ENCODE results near the gene ZNF724.
A peak's percentile ranks its signal among the peaks of the same experiment; 100 is the strongest.
"Not testable (repeated sequence)": the region's sequence is repeated elsewhere in the genome, so short reads cannot be mapped to it uniquely, and the experiment has no call there.

ZNF724 gene

GRCh38 chr19:23263870-23264590, 13.8 kb upstream of the ZNF724 start:
- Histone ChIP-seq H3K4me1 (ENCODE audit: control insufficient read depth, insufficient read depth, low read length) (no peaks in the 10 kb centered on the region), H3K9ac (ENCODE audit: low read length) (no peak overlapping the region), H3K27ac (ENCODE audit: low read depth, low read length) (no peak overlapping the region), H3K4me3 (ENCODE audit: low read length) (no peak overlapping the region), H3K36me3 (ENCODE audit: control insufficient read depth, insufficient read depth, low read length) (peaks cover 11% of the 10 kb centered on the region), H3K27me3 (ENCODE audit: control insufficient read depth, insufficient read depth, low read length) (no peaks in the 10 kb centered on the region)

- Histone ChIP-seq H3K36me3 (ENCODE audit: control insufficient read depth, insufficient read depth, low read length) (peaks cover 11% of the 10 kb centered on the region), H3K4me1 (ENCODE audit: control insufficient read depth, insufficient read depth, low read length) (no peaks in the 10 kb centered on the region), H3K27ac (ENCODE audit: low read depth, low read length) (no peak overlapping the region), H3K27me3 (ENCODE audit: control insufficient read depth, insufficient read depth, low read length) (no peaks in the 10 kb centered on the region), H3K9ac (ENCODE audit: low read length) (no peak overlapping the region), H3K4me3 (ENCODE audit: low read length) (no peak overlapping the region)
Observed at GRCh38 chr19:23263396-23263795, 13.2 kb upstream of the ZNF724 start.

GRCh38 chr19:23262920-23263319, 12.7 kb upstream of the ZNF724 start:
- Histone ChIP-seq H3K4me3 (ENCODE audit: low read length) (no peak overlapping the region), H3K27me3 (ENCODE audit: control insufficient read depth, insufficient read depth, low read length) (no peaks in the 10 kb centered on the region), H3K27ac (ENCODE audit: low read depth, low read length) (no peak overlapping the region), H3K4me1 (ENCODE audit: control insufficient read depth, insufficient read depth, low read length) (no peaks in the 10 kb centered on the region), H3K9ac (ENCODE audit: low read length) (no peak overlapping the region), H3K36me3 (ENCODE audit: control insufficient read depth, insufficient read depth, low read length) (peaks cover 11% of the 10 kb centered on the region)

GRCh38 chr19:23261496-23262020, 11.4 kb upstream of the ZNF724 start:
- no peak overlapping the region for H3K27ac ChIP-seq (ENCODE audit: low read depth, low read length)
- H3K4me1 ChIP-seq (ENCODE audit: control insufficient read depth, insufficient read depth, low read length), result no peaks in the 10 kb centered on the region
- no peaks in the 10 kb centered on the region for H3K27me3 ChIP-seq (ENCODE audit: control insufficient read depth, insufficient read depth, low read length)
- no peak overlapping the region for H3K4me3 ChIP-seq (ENCODE audit: low read length)
- no peak overlapping the region for H3K9ac ChIP-seq (ENCODE audit: low read length)
- H3K36me3 ChIP-seq (ENCODE audit: control insufficient read depth, insufficient read depth, low read length), result peaks cover 8% of the 10 kb centered on the region

- Histone ChIP-seq H3K27me3 (ENCODE audit: control insufficient read depth, insufficient read depth, low read length) (no peaks in the 10 kb centered on the region), H3K4me1 (ENCODE audit: control insufficient read depth, insufficient read depth, low read length) (no peaks in the 10 kb centered on the region), H3K36me3 (ENCODE audit: control insufficient read depth, insufficient read depth, low read length) (peaks cover 8% of the 10 kb centered on the region), H3K4me3 (ENCODE audit: low read length) (no peak overlapping the region), H3K27ac (ENCODE audit: low read depth, low read length) (no peak overlapping the region), H3K9ac (ENCODE audit: low read length) (no peak overlapping the region)
Observed at GRCh38 chr19:23260956-23261355, 10.8 kb upstream of the ZNF724 start.

GRCh38 chr19:23259961-23260360, 9.8 kb upstream of the ZNF724 start:
- Histone ChIP-seq H3K27ac (ENCODE audit: low read depth, low read length) (no peak overlapping the region), H3K9ac (ENCODE audit: low read length) (no peak overlapping the region), H3K4me1 (ENCODE audit: control insufficient read depth, insufficient read depth, low read length) (no peaks in the 10 kb centered on the region), H3K27me3 (ENCODE audit: control insufficient read depth, insufficient read depth, low read length) (no peaks in the 10 kb centered on the region), H3K36me3 (ENCODE audit: control insufficient read depth, insufficient read depth, low read length) (peaks cover 8% of the 10 kb centered on the region), H3K4me3 (ENCODE audit: low read length) (no peak overlapping the region)

GRCh38 chr19:23255700-23256099, 5.5 kb upstream of the ZNF724 start:
- Histone ChIP-seq H3K36me3 (ENCODE audit: control insufficient read depth, insufficient read depth, low read length) (no peaks in the 10 kb centered on the region), H3K27ac (ENCODE audit: low read depth, low read length) (no peak overlapping the region), H3K9ac (ENCODE audit: low read length) (no peak overlapping the region), H3K4me1 (ENCODE audit: control insufficient read depth, insufficient read depth, low read length) (no peaks in the 10 kb centered on the region), H3K27me3 (ENCODE audit: control insufficient read depth, insufficient read depth, low read length) (no peaks in the 10 kb centered on the region), H3K4me3 (ENCODE audit: low read length) (no peak overlapping the region)

- no peak overlapping the region for H3K4me3 ChIP-seq (ENCODE audit: low read length)
- H3K9ac ChIP-seq (ENCODE audit: low read length), result no peak overlapping the region
- H3K36me3 ChIP-seq (ENCODE audit: control insufficient read depth, insufficient read depth, low read length), result no peaks in the 10 kb centered on the region
- no peaks in the 10 kb centered on the region for H3K27me3 ChIP-seq (ENCODE audit: control insufficient read depth, insufficient read depth, low read length)
- H3K4me1 ChIP-seq (ENCODE audit: control insufficient read depth, insufficient read depth, low read length), result no peaks in the 10 kb centered on the region
- no peak overlapping the region for H3K27ac ChIP-seq (ENCODE audit: low read depth, low read length)
Observed at GRCh38 chr19:23254141-23254910, 4.1 kb upstream of the ZNF724 start.

GRCh38 chr19:23253256-23253655, 3.1 kb upstream of the ZNF724 start:
- H3K9ac ChIP-seq (ENCODE audit: low read length); H3K36me3 ChIP-seq (ENCODE audit: control insufficient read depth, insufficient read depth, low read length); H3K27me3 ChIP-seq (ENCODE audit: control insufficient read depth, insufficient read depth, low read length); H3K27ac ChIP-seq (ENCODE audit: low read depth, low read length); H3K4me1 ChIP-seq (ENCODE audit: control insufficient read depth, insufficient read depth, low read length); H3K4me3 ChIP-seq (ENCODE audit: low read length): not testable (repeated sequence)

- H3K27ac ChIP-seq (ENCODE audit: low read depth, low read length), result no peak overlapping the region
- no peaks in the 10 kb centered on the region for H3K4me1 ChIP-seq (ENCODE audit: control insufficient read depth, insufficient read depth, low read length)
- no peaks in the 10 kb centered on the region for H3K27me3 ChIP-seq (ENCODE audit: control insufficient read depth, insufficient read depth, low read length)
- H3K36me3 ChIP-seq (ENCODE audit: control insufficient read depth, insufficient read depth, low read length), result no peaks in the 10 kb centered on the region
- no peak overlapping the region for H3K9ac ChIP-seq (ENCODE audit: low read length)
- no peak overlapping the region for H3K4me3 ChIP-seq (ENCODE audit: low read length)
Observed at GRCh38 chr19:23241419-23241818, 8.8 kb downstream of the ZNF724 start.

- no peaks in the 10 kb centered on the region for H3K4me1 ChIP-seq (ENCODE audit: control insufficient read depth, insufficient read depth, low read length)
- H3K4me3 ChIP-seq (ENCODE audit: low read length), result no peak overlapping the region
- H3K36me3 ChIP-seq (ENCODE audit: control insufficient read depth, insufficient read depth, low read length), result peaks cover 8% of the 10 kb centered on the region
- no peak overlapping the region for H3K9ac ChIP-seq (ENCODE audit: low read length)
- no peak overlapping the region for H3K27ac ChIP-seq (ENCODE audit: low read depth, low read length)
- H3K27me3 ChIP-seq (ENCODE audit: control insufficient read depth, insufficient read depth, low read length), result no peaks in the 10 kb centered on the region
Observed at GRCh38 chr19:23222998-23223652, 27.1 kb downstream of the ZNF724 start.

GRCh38 chr19:23203841-23204344, 46.3 kb downstream of the ZNF724 start:
- Histone ChIP-seq H3K4me3 (ENCODE audit: low read length) (peak overlapping the region; percentile 49), H3K9ac (ENCODE audit: low read length) (no peak overlapping the region), H3K36me3 (ENCODE audit: control insufficient read depth, insufficient read depth, low read length) (no peaks in the 10 kb centered on the region), H3K4me1 (ENCODE audit: control insufficient read depth, insufficient read depth, low read length) (no peaks in the 10 kb centered on the region), H3K27ac (ENCODE audit: low read depth, low read length) (peak overlapping the region; percentile 20), H3K27me3 (ENCODE audit: control insufficient read depth, insufficient read depth, low read length) (no peaks in the 10 kb centered on the region)

All from rectal smooth muscle tissue (tissue), 1 donor.